Vagina (tissue), 2 donors: ENCODE data around the gene SPAG9. TPM values are rescaled to one million over a fixed set of nuclear protein-coding genes. Genes with fewer than 3 reads are reported as not detected.

Experiments used
- DNase-seq, 2 donors: peaks; one replicate each; pipeline ENCODE4 v3.0.0-alpha.2; 2017; ENCODE audit errors: extremely low spot score in 2 of 2
- H3K27ac ChIP-seq: fragments of 200-600 bp; sonication (generic); one replicate; pipeline ENCODE4 v1.5.1; 2019
- H3K27me3 ChIP-seq: fragments of 200-600 bp; sonication (generic); one replicate; pipeline ENCODE4 v1.5.1; 2019
- H3K36me3 ChIP-seq, 2 donors: fragments of 200-600 bp; sonication (generic); one replicate each; pipeline ENCODE4 v1.5.1; 2017 to 2019
- H3K4me1 ChIP-seq: fragments of 200-600 bp; sonication (generic); one replicate; pipeline ENCODE4 v1.5.1; 2019
- H3K4me3 ChIP-seq, 2 donors: fragments of 200-600 bp; sonication (generic); 1 replicate in 1 of 2; 2 replicates in 1 of 2; pipeline ENCODE4 v1.5.1; 2016 to 2019
- H3K9me3 ChIP-seq: fragments of 200-600 bp; sonication (generic); one replicate; pipeline ENCODE4 v1.5.1; 2019
- CTCF ChIP-seq, 3 experiments: fragments of 450-650 bp in 2 of 3; fragments of 200-600 bp in 1 of 3; sonication (generic) in 1 of 3; IDR thresholded peaks; one replicate each; pipeline ENCODE4 v1.5.1; 2017 to 2019; ENCODE audit warnings: antibody characterized with exemption in 3 of 3, mild to moderate bottlenecking in 2 of 3, moderate library complexity in 2 of 3
- POLR2A ChIP-seq, 2 donors: fragments of 450-650 bp; IDR thresholded peaks; one replicate each; pipeline ENCODE4 v1.6.1; 2017; ENCODE audit warnings: antibody characterized with exemption in 2 of 2, mild to moderate bottlenecking in 2 of 2, moderate library complexity in 2 of 2
- POLR2AphosphoS5 ChIP-seq, 2 donors: sonication (generic); formaldehyde crosslinking; IDR thresholded peaks; one replicate each; pipeline ENCODE4 v1.9.0; 2017; ENCODE audit warnings: antibody characterized with exemption in 2 of 2, mild to moderate bottlenecking in 2 of 2, low read depth in 1 of 2; ENCODE audit not compliant: insufficient read depth in 1 of 2
- intact Hi-C: fragments of 100-400 bp; cut with DNase I; formaldehyde crosslinking; loops from one replicate; pipeline ENCODE4 v1.15.1; 2023
- total RNA-seq: library from RNA; depleted of rRNA; stranded (reverse); fragments of >200 nt; gene quantifications from one replicate; pipeline ENCODE4 v1.2.3, GENCODE V29; 2016

The SPAG9 gene
- total RNA-seq, 1 donor from 2014 or later: 92.6 TPM

- H3K36me3 ChIP-seq: no peaks in the 10 kb centered on the region
- peaks cover 20% of the 10 kb centered on the region for H3K4me1 ChIP-seq
- DNase-seq: no peak
- no peak for TF ChIP-seq CTCF (IDR thresholded peaks at IDR 0.05)
- TF ChIP-seq POLR2A (IDR thresholded peaks at IDR 0.05): no peak
- no peak for TF ChIP-seq POLR2AphosphoS5 (IDR thresholded peaks at IDR 0.05; ENCODE audit: insufficient read depth in 1 of 2, low read depth in 1 of 2)
- H3K9me3 ChIP-seq: no peaks in the 10 kb centered on the region
- no peaks in the 10 kb centered on the region for H3K27me3 ChIP-seq
- H3K4me3 ChIP-seq: no peak overlapping the region
- H3K27ac ChIP-seq: no peak overlapping the region
- intact Hi-C loops: no loop called here
Observed at GRCh38 chr17:51057534-51057933, 63.1 kb downstream of the SPAG9 start.

GRCh38 chr17:51056813-51057510 is 63.7 kb downstream of the SPAG9 start:
- peaks cover 20% of the 10 kb centered on the region for H3K4me1 ChIP-seq
- H3K27me3 ChIP-seq: no peaks in the 10 kb centered on the region
- H3K9me3 ChIP-seq: no peaks in the 10 kb centered on the region
- H3K27ac ChIP-seq: peak overlapping the region; percentile 45
- H3K4me3 ChIP-seq: no peak overlapping the region
- no peak for DNase-seq
- no peaks in the 10 kb centered on the region for H3K36me3 ChIP-seq
- intact Hi-C loops: no loop called here
- peak; percentile 31 to 59 (median 41) for TF ChIP-seq CTCF (IDR thresholded peaks at IDR 0.05)
- TF ChIP-seq POLR2A (IDR thresholded peaks at IDR 0.05): no peak
- peak in 1 of 2 donors; percentile 41 for TF ChIP-seq POLR2AphosphoS5 (IDR thresholded peaks at IDR 0.05; ENCODE audit: insufficient read depth in 1 of 2, low read depth in 1 of 2)

DNA sequence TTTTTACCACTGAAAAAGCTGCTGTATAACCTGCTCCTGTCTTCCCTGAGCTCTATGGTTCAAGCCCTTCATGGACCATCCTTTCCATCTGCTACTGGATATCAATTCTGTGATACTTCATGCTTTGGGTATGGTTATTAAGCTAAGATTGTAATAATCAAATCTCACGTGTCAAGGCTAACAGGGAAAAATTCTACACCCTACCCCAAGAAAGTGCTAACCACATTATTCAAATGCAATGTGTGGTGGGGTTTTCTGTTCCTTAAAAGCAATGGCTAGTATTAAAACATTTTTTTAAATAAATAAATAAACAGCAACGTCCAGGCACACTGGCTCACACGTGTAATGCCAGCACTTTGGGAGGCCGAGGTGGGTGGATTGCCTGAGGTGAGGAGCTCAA is 65.9 kb downstream of the SPAG9 start:
- peaks cover 18% of the 10 kb centered on the region for H3K4me1 ChIP-seq
- H3K9me3 ChIP-seq: no peaks in the 10 kb centered on the region
- no peak overlapping the region for H3K4me3 ChIP-seq
- DNase-seq: no peak
- no peak for TF ChIP-seq POLR2A (IDR thresholded peaks at IDR 0.05)
- no peak for TF ChIP-seq POLR2AphosphoS5 (IDR thresholded peaks at IDR 0.05; ENCODE audit: insufficient read depth in 1 of 2, low read depth in 1 of 2)
- TF ChIP-seq CTCF (IDR thresholded peaks at IDR 0.05): no peak
- intact Hi-C loops: no loop called here
- H3K27ac ChIP-seq: no peak overlapping the region
- H3K27me3 ChIP-seq: no peaks in the 10 kb centered on the region
- H3K36me3 ChIP-seq: no peaks in the 10 kb centered on the region

DNA sequence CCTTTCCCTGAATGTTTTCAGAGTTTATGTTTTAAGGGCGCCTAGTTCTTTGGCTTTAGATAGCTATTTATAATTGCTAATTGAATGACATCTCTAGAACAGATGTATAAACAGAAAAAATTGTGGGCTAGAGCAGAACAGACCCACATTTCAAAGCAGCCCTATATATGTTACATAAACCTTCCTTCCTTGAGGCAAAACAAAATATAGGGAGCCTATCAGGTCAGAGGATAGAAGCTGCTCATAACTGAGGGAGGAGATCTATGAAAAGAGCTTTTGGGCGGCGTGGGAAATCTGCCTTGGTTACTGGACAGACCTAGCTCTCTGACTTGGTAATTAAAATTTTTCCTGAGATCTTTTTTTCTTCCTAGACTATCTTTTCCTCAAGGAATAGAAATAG is 68.4 kb downstream of the SPAG9 start:
- Histone ChIP-seq H3K4me3 (no peak overlapping the region), H3K27ac (no peak overlapping the region), H3K27me3 (no peaks in the 10 kb centered on the region), H3K9me3 (no peaks in the 10 kb centered on the region), H3K36me3 (no peaks in the 10 kb centered on the region), H3K4me1 (peaks cover 9% of the 10 kb centered on the region)
- intact Hi-C loops: no loop called here
- no peak for DNase-seq
- TF ChIP-seq POLR2AphosphoS5 (IDR thresholded peaks at IDR 0.05; ENCODE audit: insufficient read depth in 1 of 2, low read depth in 1 of 2) (no peak), CTCF (IDR thresholded peaks at IDR 0.05) (no peak), POLR2A (IDR thresholded peaks at IDR 0.05) (no peak)

DNA sequence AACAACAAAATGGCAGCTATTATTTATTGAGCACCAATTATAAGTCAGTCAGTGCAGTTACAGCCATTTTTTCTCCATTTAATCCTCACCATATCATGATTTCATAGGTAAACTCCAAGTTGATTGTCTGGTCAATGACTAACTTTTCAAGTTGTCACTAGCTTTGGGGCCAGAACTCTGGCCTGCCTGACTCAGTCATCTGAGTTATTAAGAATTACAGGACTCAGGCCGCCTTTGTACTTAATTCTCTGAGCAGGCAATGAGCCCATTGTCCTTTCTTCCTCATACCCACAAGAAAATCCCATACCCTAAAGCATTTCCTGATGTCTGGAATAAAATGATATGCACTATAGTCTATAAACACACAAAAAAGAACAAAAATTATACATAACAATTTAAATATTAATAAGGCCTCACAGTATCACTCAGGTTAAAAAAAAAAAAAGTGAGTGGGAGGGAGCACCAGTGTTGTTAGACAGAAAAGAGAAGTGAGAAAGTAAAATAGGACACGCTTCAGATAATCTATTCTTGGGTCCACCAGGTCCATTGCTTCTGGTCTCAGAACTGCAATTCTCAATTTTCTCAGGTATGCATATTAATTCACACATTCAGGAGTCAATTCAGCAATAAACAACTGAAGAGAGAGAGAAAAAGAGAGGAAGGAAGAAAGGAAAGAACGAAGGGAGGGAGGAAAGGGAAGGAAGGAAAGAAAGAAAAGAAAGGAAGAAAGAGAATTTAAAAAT is 70.2 kb downstream of the SPAG9 start:
- Histone ChIP-seq H3K27me3 (no peaks in the 10 kb centered on the region), H3K4me3 (no peak overlapping the region), H3K4me1 (peaks cover 4% of the 10 kb centered on the region), H3K27ac (no peak overlapping the region), H3K9me3 (no peaks in the 10 kb centered on the region), H3K36me3 (no peaks in the 10 kb centered on the region)
- TF ChIP-seq POLR2A (IDR thresholded peaks at IDR 0.05): no peak
- TF ChIP-seq CTCF (IDR thresholded peaks at IDR 0.05): no peak
- TF ChIP-seq POLR2AphosphoS5 (IDR thresholded peaks at IDR 0.05; ENCODE audit: insufficient read depth in 1 of 2, low read depth in 1 of 2): no peak
- intact Hi-C loops: no loop called here
- DNase-seq: no peak
